GM23338 (cell line): ENCODE results near the gene MMAB.

Experiments
- CREB1 ChIP-seq: fragments of 250-450 bp; sonication (Bioruptor Pico); IDR thresholded peaks from 2 replicates; pipeline ENCODE4 v1.5.0; 2020; ENCODE audit warnings: low read depth, mild to moderate bottlenecking, moderate library complexity
- CTCF ChIP-seq, 2 experiments: fragments of 200-600 bp in 1 of 2; sonication (generic) in 1 of 2; conservative IDR thresholded peaks; 2 replicates each; pipeline versions ENCODE4 v1.5.1 to v1.6.1; 2016 to 2017; ENCODE audit warnings: antibody characterized with exemption in 2 of 2, low read depth in 2 of 2, mild to moderate bottlenecking in 2 of 2, moderate library complexity in 1 of 2
- ETS1 ChIP-seq: IDR thresholded peaks from 2 replicates; pipeline ENCODE4 v1.6.1; 2016; ENCODE audit warnings: antibody characterized with exemption
- EZH2 ChIP-seq: fragments of 200-600 bp; sonication (generic); IDR thresholded peaks from one replicate; pipeline ENCODE4 v1.8.0; 2017; ENCODE audit warnings: antibody characterized with exemption, mild to moderate bottlenecking, low read depth; ENCODE audit not compliant: unreplicated experiment
- EZH2phosphoT487 ChIP-seq: fragments of 200-600 bp; sonication (generic); IDR thresholded peaks from one replicate; pipeline ENCODE4 v1.8.1; 2018; ENCODE audit warnings: antibody characterized with exemption; ENCODE audit not compliant: unreplicated experiment
- JUNB ChIP-seq: IDR thresholded peaks from one replicate; pipeline ENCODE4 v1.6.1; 2016; ENCODE audit warnings: antibody characterized with exemption; ENCODE audit not compliant: unreplicated experiment
- NANOG ChIP-seq: IDR thresholded peaks from 2 replicates; pipeline ENCODE4 v1.6.1; 2016; ENCODE audit warnings: antibody characterized with exemption, borderline replicate concordance
- POLR2AphosphoS5 ChIP-seq: IDR thresholded peaks from 2 replicates; pipeline ENCODE4 v1.6.1; 2016; ENCODE audit warnings: antibody characterized with exemption, low read depth
- REST ChIP-seq: IDR thresholded peaks from one replicate; pipeline ENCODE4 v1.6.1; 2018; ENCODE audit warnings: antibody characterized with exemption; ENCODE audit not compliant: unreplicated experiment
- STAT1 ChIP-seq: IDR thresholded peaks from one replicate; pipeline ENCODE4 v1.6.1; 2016; ENCODE audit warnings: antibody characterized with exemption; ENCODE audit not compliant: unreplicated experiment
- ZNF114 ChIP-seq: fragments of 250-450 bp; sonication (Bioruptor Pico); IDR thresholded peaks from 2 replicates; pipeline ENCODE4 v1.5.0; 2020; ENCODE audit warnings: mild to moderate bottlenecking, moderate library complexity
- ZNF331 ChIP-seq: fragments of 250-450 bp; sonication (Bioruptor Pico); IDR thresholded peaks from 2 replicates; pipeline ENCODE4 v1.5.0; 2020; ENCODE audit warnings: low read depth, mild to moderate bottlenecking, moderate library complexity
- TF ChIP-seq, protein P1 (sequence below): fragments of 250-450 bp; sonication (Bioruptor Pico); IDR thresholded peaks from 2 replicates; pipeline ENCODE4 v1.5.0; 2020; ENCODE audit warnings: mild to moderate bottlenecking, moderate library complexity

- TF ChIP-seq POLR2AphosphoS5 (no peak), CTCF (conservative IDR thresholded peaks at IDR 0.05; ENCODE audit: low read depth in 2 of 2) (no peak), EZH2phosphoT487 (no peak), EZH2 (no peak), NANOG (no peak), REST (no peak), JUNB (no peak), STAT1 (no peak), ETS1 (no peak), CREB1 (CRISPR knock-in tag) (no peak), ZNF114 (no peak), ZNF331 (CRISPR knock-in tag) (no peak)
- TF ChIP-seq, protein P1, sequence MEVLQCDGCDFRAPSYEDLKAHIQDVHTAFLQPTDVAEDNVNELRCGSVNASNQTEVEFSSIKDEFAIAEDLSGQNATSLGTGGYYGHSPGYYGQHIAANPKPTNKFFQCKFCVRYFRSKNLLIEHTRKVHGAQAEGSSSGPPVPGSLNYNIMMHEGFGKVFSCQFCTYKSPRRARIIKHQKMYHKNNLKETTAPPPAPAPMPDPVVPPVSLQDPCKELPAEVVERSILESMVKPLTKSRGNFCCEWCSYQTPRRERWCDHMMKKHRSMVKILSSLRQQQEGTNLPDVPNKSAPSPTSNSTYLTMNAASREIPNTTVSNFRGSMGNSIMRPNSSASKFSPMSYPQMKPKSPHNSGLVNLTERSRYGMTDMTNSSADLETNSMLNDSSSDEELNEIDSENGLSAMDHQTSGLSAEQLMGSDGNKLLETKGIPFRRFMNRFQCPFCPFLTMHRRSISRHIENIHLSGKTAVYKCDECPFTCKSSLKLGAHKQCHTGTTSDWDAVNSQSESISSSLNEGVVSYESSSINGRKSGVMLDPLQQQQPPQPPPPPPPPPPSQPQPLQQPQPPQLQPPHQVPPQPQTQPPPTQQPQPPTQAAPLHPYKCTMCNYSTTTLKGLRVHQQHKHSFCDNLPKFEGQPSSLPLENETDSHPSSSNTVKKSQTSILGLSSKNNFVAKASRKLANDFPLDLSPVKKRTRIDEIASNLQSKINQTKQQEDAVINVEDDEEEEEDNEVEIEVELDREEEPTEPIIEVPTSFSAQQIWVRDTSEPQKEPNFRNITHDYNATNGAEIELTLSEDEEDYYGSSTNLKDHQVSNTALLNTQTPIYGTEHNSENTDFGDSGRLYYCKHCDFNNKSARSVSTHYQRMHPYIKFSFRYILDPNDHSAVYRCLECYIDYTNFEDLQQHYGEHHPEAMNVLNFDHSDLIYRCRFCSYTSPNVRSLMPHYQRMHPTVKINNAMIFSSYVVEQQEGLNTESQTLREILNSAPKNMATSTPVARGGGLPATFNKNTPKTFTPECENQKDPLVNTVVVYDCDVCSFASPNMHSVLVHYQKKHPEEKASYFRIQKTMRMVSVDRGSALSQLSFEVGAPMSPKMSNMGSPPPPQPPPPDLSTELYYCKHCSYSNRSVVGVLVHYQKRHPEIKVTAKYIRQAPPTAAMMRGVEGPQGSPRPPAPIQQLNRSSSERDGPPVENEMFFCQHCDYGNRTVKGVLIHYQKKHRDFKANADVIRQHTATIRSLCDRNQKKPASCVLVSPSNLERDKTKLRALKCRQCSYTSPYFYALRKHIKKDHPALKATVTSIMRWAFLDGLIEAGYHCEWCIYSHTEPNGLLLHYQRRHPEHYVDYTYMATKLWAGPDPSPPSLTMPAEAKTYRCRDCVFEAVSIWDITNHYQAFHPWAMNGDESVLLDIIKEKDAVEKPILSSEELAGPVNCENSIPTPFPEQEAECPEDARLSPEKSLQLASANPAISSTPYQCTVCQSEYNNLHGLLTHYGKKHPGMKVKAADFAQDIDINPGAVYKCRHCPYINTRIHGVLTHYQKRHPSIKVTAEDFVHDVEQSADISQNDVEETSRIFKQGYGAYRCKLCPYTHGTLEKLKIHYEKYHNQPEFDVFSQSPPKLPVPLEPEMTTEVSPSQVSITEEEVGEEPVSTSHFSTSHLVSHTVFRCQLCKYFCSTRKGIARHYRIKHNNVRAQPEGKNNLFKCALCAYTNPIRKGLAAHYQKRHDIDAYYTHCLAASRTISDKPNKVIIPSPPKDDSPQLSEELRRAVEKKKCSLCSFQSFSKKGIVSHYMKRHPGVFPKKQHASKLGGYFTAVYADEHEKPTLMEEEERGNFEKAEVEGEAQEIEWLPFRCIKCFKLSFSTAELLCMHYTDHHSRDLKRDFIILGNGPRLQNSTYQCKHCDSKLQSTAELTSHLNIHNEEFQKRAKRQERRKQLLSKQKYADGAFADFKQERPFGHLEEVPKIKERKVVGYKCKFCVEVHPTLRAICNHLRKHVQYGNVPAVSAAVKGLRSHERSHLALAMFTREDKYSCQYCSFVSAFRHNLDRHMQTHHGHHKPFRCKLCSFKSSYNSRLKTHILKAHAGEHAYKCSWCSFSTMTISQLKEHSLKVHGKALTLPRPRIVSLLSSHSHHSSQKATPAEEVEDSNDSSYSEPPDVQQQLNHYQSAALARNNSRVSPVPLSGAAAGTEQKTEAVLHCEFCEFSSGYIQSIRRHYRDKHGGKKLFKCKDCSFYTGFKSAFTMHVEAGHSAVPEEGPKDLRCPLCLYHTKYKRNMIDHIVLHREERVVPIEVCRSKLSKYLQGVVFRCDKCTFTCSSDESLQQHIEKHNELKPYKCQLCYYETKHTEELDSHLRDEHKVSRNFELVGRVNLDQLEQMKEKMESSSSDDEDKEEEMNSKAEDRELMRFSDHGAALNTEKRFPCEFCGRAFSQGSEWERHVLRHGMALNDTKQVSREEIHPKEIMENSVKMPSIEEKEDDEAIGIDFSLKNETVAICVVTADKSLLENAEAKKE = no peak
Observed at GRCh38 chr12:109529691-109530640, 43.3 kb downstream of the MMAB start.
